Ovary (tissue), 3 donors: ENCODE data around the gene HIVEP3.

Experiments used
- CTCF ChIP-seq, 3 donors: fragments of 450-650 bp in 2 of 3; fragments of 200-600 bp in 1 of 3; IDR thresholded peaks; one replicate each; pipeline versions ENCODE4 v1.5.1 to v1.8.0; 2016 to 2022; ENCODE audit warnings: antibody characterized with exemption in 3 of 3, mild to moderate bottlenecking in 1 of 3
- EP300 ChIP-seq: sonication (generic); formaldehyde crosslinking; IDR thresholded peaks from one replicate; pipeline ENCODE4 v1.6.1; 2017; ENCODE audit warnings: antibody characterized with exemption
- donor health status: DM: no; HTN: no; CAD: no.

GRCh38 chr1:41758904-41759548 lies 159.7 kb downstream of the HIVEP3 start:
- TF ChIP-seq CTCF (IDR thresholded peaks at IDR 0.05) (no peak), EP300 (no peak)
